AG04449 (cell line): ENCODE data around the gene NLGN3.
"Not testable (repeated sequence)": the region's sequence is repeated elsewhere in the genome, so short reads cannot be mapped to it uniquely, and the experiment has no call there.

Source experiments
- CTCF ChIA-PET: fragments of 350-600 bp; formaldehyde crosslinking; extraction: SDS; loops from one replicate; lab custom pipeline; 2021; ENCODE audit warnings: antibody characterized with exemption; lab: Yijun Ruan, JAX
- POLR2A ChIA-PET: fragments of 400-600, 350-600 bp; formaldehyde crosslinking; extraction: SDS; loops from one replicate; lab custom pipeline; 2020; ENCODE audit warnings: antibody characterized with exemption, inconsistent platforms; lab: Yijun Ruan, JAX
- DNase-seq: peaks from one replicate; pipeline ENCODE4 v3.0.0-alpha.2; 2010; ENCODE audit warnings: low read depth, low spot score
- H3K4me3 ChIP-seq: 2 replicates; pipeline ENCODE4 v1.5.1; 2011; ENCODE audit warnings: low read depth, mild to moderate bottlenecking, control low read depth, low read length
- TF ChIP-seq, protein P1 (sequence below): IDR thresholded peaks from one replicate; pipeline ENCODE4 v1.5.1; 2011; ENCODE audit warnings: mild to moderate bottlenecking, moderate library complexity, low read length, control low read depth, inconsistent platforms; ENCODE audit not compliant: insufficient read depth; ENCODE audit errors: missing control alignments

NLGN3 gene

DNA sequence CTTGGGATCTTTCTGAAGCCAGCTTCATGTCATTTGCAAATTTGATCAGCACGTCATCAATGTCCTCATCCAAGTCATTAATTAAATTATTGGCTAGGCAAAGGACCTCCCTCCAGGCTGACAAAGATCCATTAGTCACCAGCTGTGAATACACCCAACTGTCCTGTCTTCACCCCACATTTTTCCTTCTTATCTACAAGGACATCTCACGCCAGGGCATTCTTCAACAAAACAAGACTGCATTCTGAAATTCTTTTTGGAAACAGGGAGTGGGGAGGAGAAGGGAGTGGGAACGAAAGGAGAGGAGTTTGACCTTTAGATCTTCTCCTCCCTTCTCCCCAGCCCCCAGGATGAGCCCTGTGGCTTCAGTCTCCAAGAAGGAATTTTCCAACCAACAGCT lies 32.7 kb downstream of the NLGN3 start:
- CTCF ChIA-PET = interaction anchor here (0.7 to 7.7 kb wide), 9 partner anchors 33 to 408 kb away, joined by 3 to 90 read pairs (median 5); partner anchors contain the start of gene MED12
- no peak for DNase-seq

DNA sequence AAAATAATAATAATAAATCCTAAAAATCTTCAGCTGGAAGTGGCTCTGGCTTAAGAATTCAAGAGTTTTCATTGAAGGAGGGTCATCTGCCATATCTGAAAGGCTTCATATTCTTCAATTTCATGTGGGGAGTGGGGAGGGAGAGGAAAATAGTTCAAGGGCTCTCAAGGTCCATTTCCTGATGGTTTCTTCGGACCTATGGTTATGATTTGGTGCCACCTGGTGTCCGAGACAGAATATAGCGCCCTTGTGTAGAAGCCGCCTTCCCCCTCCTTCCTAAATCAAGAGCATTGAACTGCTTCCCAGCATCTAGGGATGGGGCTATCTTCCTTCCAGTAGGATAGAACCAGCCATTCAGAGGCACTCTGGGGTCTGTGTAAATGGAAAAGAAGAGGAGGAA lies 34.3 kb downstream of the NLGN3 start:
- DNase-seq = no peak
- ChIA-PET POLR2A (no interaction called here), CTCF (interaction anchor here (1.0 to 7.7 kb wide), 14 partner anchors 17 to 410 kb away, joined by 3 to 90 read pairs (median 4); partner anchors contain the start of genes MED12 and NLGN3)

More for the DNA sequence above, 32.7 kb downstream of the NLGN3 start:
- TF ChIP-seq, protein P1, sequence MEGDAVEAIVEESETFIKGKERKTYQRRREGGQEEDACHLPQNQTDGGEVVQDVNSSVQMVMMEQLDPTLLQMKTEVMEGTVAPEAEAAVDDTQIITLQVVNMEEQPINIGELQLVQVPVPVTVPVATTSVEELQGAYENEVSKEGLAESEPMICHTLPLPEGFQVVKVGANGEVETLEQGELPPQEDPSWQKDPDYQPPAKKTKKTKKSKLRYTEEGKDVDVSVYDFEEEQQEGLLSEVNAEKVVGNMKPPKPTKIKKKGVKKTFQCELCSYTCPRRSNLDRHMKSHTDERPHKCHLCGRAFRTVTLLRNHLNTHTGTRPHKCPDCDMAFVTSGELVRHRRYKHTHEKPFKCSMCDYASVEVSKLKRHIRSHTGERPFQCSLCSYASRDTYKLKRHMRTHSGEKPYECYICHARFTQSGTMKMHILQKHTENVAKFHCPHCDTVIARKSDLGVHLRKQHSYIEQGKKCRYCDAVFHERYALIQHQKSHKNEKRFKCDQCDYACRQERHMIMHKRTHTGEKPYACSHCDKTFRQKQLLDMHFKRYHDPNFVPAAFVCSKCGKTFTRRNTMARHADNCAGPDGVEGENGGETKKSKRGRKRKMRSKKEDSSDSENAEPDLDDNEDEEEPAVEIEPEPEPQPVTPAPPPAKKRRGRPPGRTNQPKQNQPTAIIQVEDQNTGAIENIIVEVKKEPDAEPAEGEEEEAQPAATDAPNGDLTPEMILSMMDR = no peak
- no peak overlapping the region for H3K4me3 ChIP-seq
- POLR2A ChIA-PET = interaction anchor here (0.6 kb wide), 1 partner anchor 32 kb away, joined by 3 read pairs; no protein-coding TSS in a partner anchor

DNA sequence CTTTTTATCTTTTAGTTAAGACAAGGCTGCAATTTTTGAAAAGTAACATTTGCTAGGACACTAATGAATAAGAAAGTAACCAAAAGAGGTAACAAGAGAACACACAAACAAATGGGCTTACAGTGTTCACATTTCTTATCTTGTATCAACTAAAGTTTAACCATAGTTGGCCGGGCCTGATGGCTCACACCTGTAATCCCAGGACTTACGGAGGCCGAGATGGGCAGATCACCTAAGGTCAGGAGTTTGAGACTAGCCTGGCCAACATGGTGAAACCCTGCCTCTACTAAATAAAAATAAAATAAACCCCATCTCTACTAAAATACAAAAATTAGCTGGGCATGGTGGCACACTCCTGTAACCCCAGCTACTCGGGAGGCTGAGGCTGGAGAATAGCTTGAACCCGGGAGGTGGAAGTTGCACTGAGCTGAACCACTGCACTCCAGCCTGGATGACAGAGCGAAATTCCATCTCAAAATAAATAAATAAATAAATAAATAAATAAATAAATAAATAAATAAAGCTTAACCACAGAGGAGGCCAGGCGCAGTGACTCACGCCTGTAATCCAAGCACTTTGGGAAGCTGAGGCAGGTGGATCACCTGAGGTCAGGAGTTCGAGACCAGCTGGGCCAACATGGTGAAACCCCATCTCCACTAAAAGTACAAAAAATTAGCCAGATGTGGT lies 36.1 kb downstream of the NLGN3 start:
- not testable (repeated sequence) for H3K4me3 ChIP-seq, DNase-seq
- ChIA-PET CTCF (interaction anchor here (0.7 to 7.7 kb wide), 6 partner anchors 10 to 411 kb away, joined by 3 to 90 read pairs (median 11); no protein-coding TSS in a partner anchor), POLR2A (interaction anchor here (1.8 kb wide), 1 partner anchor 185 kb away, joined by 7 read pairs; the partner anchor contains the start of gene TAF1)

More for the DNA sequence above, 34.3 kb downstream of the NLGN3 start:
- no peak overlapping the region for H3K4me3 ChIP-seq
- TF ChIP-seq, protein P1 = peak; percentile 49

DNA sequence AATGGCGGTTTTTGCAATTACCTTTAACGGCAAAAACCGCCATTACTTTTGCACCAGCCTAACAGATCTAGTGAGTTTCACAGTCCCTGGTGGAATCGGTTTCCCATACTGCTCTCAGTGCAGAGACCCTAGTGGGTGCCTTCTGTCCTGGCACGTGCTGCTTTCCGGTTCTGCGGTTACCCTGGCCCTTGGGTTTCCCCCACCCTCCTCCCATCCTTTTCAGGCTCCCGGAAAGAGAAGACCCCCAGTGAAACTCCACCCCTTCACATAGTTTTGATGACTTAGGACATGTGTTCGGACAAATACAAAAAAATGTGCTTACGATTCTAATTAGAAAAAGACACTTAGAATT lies 36.9 kb downstream of the NLGN3 start:
- DNase-seq = no peak
- peak overlapping the region; percentile 53 for H3K4me3 ChIP-seq
- TF ChIP-seq, protein P1 = no peak
- ChIA-PET CTCF (interaction anchor here (0.6 to 7.7 kb wide), 5 partner anchors 9 to 409 kb away, joined by 3 to 90 read pairs (median 4); no protein-coding TSS in a partner anchor), POLR2A (interaction anchor here (1.8 kb wide), 1 partner anchor 184 kb away, joined by 7 read pairs; the partner anchor contains the start of gene TAF1)

DNA sequence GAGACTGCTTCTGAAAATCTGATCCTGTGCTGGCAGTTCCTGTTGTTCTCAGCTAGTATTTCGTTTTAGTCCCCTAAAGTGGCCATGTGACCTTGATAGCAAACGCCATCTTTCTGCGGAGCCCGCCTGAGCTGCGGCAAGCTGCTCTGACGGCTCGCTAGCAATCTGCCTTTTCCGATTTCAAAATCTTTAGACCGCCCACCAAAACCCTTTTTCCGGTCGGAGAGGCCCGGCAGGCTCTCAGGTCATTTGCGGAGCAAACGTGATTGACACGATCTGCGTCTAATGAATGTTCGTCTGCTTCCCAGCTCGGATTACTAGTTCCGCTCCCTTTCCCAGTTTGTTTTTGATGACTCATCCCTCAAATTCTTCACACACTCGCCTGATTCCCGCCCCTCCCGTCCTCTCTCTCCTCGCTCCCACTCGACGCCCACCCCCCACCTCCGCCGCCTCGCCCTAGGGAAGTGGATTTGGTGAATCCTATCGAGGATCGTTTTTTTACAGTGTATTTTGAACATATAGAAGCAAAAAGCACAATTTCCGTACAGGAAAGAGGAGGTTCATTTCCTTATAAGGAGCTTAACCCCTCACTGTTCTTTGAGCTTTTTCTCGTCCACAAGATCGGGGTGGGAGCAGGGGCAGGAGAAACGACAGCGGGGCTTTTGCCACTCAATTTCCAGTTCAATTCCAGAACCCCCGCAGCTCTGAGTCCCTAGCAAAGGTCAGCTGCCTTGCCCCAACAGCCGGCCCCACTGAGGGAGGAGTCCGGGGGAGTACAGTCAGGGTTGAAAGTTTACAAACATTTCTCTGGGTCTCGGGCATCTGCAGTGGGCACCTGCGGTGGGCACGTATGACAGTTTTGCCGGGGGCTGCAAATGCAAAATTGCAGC lies 37.5 kb downstream of the NLGN3 start:
- H3K4me3 ChIP-seq = peak overlapping the region; percentile 53
- POLR2A ChIA-PET = interaction anchor here (0.6 to 1.8 kb wide), 5 partner anchors 14 to 184 kb away, joined by 3 to 7 read pairs (median 3); partner anchors contain the start of genes NONO and TAF1
- CTCF ChIA-PET = interaction anchor here (0.6 to 7.7 kb wide), 5 partner anchors 9 to 212 kb away, joined by 3 to 90 read pairs (median 4); no protein-coding TSS in a partner anchor
- DNase-seq = peak; percentile 86
- TF ChIP-seq, protein P1 = no peak

DNA sequence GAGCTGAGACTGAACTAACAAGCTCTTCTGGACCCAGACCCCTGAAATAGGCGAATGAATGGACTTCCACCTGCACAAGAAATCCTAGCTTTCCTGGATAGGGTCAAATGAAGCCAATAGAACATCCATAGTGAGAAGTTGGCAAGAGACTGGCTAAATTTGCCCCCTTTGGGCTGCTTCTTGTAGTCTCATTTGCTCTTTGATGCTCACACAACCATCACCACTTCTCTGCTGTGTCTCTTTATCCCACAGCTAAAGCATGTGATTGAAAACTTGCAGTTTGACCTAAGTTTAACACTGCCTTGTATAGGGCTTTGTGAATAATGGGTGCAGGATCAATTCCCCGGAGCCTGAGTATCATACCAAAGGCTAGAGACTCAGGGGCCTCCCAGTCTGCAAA lies 38.2 kb downstream of the NLGN3 start:
- POLR2A ChIA-PET = interaction anchor here (0.8 to 1.8 kb wide), 3 partner anchors 72 to 183 kb away, joined by 3 to 7 read pairs (median 3); partner anchors contain the start of genes NONO and TAF1
- no peak overlapping the region for H3K4me3 ChIP-seq
- CTCF ChIA-PET = interaction anchor here (1.6 to 7.7 kb wide), 2 partner anchors 14 to 213 kb away, joined by 3 to 90 read pairs; no protein-coding TSS in a partner anchor
- DNase-seq = no peak
- TF ChIP-seq, protein P1 = no peak
